HG03103 (cell line): ENCODE measurements around the gene SLC35F4.

Source experiments
- ATAC-seq: cut with Tn5 transposase; IDR thresholded peaks from one replicate; pipeline ENCODE4 v1.9.1; 2021; ENCODE audit warnings: low read depth; ENCODE audit not compliant: unreplicated experiment

Gene SLC35F4

DNA sequence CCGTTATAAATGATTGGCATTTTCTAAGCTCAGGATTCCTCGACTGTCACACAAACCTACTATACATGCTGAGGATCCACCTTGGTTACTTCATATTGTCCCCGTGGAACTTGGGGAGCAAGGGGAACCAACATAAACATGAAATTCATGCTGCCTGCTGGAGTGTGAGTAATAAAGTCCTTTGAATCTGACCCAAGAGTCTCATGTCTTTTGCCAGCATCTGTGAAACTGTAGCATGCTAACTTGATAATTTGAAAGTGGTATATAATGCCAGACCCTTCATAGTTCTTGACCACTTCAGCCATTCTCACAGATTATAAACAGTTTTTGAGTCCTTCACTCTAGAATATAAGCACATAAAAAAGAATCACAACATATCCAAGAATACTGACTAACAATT, 17.1 kb downstream of the SLC35F4 start:
- ATAC-seq, result no peak

DNA sequence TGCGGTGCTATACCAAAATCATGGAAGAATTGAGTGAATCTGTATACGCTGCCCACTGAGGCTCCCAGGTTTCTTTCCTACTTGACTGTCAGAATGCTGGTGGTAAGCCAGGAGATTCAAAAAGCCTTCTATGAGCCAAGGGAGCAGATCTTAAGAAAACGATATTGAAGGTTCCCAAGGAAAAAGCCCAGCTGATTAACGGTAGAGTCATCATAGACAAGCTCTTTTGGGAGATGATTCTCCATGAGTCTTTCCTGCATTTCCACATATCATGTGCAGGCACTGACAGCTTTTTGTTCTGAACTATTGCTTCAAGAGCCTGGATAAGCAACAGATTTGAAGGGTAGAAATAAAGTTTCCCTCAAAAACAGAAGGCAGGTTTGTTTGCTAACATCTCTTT, 17.5 kb downstream of the SLC35F4 start:
- no peak for ATAC-seq

DNA sequence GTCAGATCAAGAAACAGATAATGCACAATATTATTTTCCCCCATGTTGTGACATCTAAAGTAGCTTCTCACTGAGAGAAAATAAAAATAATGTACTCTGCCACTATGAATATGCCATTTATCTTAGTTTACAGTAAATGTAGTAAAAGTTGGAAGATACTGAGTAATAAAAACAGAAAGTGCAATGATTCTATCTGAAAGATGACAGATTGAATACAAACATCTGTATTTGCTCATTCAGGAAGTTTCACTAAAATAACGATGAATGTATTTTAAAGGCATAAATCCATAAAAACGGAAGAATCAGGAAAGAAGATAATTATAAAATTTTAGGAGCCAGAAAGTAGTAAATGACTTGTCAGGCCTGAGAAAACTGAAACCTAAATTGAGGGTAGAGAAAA, 18.2 kb downstream of the SLC35F4 start:
- ATAC-seq, result no peak

DNA sequence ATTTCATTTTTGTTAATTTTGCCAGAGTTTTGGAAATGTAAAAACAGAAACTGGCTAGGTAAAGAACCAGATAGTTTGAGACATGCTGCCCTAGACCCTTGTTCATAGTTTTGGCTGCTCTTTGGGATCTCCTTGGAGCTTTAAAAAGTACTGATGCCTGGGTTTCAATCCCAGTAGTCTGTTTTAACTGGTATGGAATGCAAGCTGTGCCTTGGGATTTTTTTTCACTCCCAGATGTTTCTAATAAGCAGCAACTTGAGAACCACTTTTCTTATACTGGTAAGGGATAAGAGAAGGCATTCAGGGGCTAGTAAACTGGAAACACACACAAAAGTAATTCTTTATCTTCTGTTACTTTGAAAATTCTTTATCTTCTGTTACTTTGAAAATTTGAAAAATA, 18.8 kb downstream of the SLC35F4 start:
- no peak for ATAC-seq

DNA sequence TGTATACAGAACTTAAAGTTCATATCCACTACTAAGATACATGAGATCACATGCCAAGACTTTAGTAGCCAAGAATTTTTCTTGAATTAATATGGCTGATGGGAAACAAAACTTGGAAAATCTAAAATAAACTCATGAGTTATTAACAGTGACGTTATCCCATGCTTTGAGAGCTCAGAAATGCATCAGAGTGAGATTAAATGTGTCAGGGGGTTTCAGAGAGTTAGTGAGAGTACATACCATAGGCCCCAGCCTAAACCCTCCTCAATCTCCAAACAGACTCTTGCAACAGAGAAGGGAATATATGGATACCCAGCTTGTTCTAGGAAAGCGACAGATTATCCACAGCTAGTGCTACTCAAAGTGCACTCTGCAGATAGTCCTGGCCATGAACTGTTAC, 19.3 kb downstream of the SLC35F4 start:
- no peak for ATAC-seq

DNA sequence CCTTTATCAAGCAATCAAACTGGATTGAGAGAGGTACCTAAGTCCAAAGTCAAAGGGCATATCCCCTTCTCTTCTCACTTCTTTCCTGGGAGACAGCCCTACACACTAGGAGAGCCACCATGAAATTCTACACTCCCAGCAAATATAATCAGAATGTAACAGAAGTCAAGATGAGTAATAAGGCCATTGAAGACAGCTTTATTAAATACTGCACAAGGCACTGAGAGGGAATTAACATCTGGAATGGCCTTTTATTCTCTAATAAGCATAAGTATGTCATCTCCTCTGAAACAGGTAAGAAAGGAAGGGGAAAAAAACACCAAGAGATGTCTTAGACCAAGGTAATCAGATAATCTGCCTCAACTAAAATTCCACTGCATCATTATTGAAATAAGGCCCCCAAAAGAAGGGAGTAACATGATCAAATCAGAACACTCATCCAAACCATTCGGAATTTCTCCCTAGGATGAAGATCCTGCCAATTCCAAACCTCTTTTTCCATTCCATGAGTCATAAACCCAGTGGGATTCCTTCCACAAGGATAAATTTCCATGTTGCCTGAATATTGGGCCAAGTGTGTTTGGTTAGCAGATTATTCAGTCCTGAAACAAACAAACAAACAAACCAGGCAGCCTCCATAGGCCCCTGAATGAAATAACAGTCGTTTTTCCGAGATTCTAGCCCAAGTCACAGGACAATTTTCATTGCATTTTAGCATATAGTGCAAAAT, 19.9 kb downstream of the SLC35F4 start:
- ATAC-seq, result no peak

DNA sequence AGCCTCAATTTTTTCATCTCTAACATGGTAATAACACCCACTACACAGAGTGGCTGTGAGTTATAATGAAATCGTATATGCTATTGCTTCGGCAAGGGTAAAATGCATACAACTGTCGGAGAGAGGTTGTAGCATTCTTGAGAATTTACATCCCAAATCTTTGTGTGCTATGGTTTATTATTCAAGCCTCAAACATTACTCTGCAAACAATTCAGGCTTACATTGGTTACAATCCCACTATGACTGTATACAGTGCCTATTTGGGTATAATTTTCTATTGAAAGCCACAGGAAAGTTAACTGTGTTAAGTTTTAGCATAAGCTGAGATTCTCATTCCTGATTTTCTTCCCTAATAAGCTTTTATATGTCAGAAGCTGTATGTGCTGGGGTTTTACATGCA, 20.6 kb downstream of the SLC35F4 start:
- no peak for ATAC-seq

DNA sequence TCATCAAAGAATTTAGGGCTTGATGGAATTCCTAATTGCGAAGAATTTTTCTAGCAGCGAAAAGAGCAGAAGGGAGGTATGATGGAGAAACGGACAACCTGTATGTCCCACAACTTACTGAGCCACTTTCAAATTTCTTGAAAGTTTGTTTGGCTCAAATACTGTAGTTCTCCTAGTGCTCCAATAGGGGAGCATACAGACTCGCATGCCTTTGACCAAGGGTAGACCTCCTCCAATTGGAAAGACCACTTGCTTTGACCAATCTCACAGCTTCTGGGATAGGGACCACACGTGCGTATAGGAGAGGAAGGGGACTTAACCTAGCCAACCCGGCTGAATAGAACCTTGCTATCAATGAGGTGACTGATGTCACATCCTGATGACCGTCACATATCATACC, 28.6 kb downstream of the SLC35F4 start:
- ATAC-seq, result no peak

DNA sequence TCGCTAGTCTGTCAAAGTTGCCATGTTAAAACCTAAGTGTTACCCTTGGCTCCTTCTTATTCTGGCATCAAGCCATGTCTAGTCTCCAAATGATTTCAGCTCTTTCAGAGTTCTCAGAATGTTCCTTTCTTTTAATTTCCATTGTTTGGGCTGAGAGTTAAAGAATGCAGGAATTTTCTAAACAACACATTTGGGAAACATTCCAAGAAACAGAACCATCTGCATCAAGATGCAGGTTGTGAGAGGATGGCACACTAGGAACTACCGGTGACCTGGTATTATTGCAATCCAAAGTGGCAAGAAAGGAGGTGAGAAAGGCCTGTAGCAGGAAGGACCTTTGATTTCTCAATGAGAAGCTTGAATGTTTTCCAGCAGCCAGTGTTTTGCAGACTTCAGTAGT, 30.1 kb downstream of the SLC35F4 start:
- no peak for ATAC-seq

DNA sequence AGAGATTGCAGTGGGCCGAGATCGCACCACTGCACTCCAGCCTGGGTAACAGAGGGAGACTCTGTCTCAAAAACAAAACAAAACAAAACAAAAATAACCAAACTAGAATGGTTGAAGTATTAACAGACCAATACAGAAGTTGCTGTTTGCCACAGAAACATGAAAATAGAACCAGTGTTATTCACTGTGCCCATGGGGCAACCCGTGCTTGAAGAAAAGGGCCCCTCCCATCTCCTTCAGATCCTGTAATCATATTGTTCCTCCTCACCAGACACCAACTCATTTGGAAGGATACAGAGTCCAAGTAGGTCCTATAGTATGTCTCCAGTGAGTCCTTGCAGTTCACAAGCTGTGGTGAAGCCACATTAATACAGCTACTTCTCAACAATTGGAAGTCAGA, 30.9 kb downstream of the SLC35F4 start:
- no peak for ATAC-seq

DNA sequence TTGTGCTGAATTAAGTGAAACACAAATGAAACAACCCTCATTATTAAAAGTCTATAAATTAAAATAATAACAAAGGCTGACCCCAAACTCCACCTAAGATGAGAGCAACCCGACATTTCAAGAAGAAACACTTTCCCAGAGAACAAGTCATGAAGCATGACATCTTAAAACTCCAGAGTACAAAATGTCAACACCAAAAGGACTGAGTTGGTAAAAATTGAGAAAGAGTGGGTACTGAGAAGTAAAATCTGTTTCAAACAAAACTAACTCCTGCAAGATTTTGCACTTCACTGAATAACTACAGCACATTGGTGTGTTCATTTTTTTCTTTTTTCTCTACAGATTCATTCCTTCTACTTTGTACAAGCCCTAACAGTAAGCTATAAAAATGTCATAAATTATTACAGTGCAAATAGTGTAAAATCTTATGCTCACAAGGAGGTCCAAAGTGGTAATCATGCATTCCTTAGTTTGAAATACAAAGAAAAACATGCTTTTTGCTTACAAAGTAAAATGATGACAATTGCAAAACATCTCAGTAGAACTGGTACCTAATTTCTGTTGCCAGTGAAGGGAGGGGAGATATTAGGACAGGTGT, 31.8 kb downstream of the SLC35F4 start:
- no peak for ATAC-seq

DNA sequence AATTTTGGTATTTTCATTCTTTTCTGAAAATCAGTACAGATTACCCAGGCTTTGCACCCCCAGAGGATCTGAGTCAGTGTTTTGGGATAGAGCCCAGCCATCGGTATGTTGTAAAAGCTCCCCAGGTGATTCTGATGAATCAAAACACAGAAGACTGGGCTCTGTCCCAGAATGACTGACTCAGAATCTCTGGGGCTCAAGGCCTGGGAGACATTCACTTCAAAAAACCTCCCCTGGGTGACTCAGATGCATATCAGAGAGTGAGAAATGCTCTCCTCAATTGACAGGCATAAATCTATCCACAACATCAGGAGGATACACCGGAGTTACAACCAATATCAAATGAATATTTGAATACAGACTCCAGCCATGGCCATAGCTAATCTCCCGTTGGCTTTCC, 32.6 kb downstream of the SLC35F4 start:
- ATAC-seq, result no peak

DNA sequence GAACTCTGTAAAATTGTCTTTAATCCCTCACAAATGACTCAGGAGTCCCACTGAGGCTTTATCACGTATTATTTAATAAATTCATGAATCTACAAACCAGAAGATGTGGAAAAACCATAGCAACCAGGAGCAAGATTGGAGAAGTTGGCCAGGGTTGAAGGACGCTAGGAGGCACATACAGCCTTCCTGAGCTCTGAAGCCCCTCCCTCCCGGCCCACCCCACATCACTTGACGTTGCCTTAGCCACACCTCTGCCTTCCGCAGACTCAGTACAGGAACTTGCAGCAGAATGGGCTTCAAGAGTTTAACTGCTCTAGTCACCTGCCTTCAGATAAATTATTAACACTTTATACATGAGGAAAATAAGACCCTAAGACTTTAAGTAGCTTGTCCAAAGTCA, 33.9 kb downstream of the SLC35F4 start:
- ATAC-seq, result peak; percentile 78

DNA sequence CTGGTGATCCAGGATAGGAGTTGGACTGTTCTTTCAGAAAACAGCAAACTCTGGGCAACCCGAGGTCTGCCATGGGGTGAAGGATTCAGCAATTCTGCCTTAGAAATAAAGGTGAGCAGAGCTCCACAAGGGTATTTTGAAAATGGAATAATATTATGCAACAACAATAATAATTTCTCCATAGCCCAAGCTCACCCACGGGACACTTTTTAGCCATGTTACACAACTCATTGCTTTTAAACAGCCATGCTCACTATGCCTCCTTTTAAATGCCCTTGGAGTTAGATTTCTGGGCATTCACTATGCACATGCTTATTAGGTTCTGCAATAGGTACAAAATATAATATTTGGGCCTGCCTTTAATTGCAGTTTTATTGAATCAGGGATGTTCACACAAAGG, 37.2 kb downstream of the SLC35F4 start:
- ATAC-seq, result no peak

DNA sequence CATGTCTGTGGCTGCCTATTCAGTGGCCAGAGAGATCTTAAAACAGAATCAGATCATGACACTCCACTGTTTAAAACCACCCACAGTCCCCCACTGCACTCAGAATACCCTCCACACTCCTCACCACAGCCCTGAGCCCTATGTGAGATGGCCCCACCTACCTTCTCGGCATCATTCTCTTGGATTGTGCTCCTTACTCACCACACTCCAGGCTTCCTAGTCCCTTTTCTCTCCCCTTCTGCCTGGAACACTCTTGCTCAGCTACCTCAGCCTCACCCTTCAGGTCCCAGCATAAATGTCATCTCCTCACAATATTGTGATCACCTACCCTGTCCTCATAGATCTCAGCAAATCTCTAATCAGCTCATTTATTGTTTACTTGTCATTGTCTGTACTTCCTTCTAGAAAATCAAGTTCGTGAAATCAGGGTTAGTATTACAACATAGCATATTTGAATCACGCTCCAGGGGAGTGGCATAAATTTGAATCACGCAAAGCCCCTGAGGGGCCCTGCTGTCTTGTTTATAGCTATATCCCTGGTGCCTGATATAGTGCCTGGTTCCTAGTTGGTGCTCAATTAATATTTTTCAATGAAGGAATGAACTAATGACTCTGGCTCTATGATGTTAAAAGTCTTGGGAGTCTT, 42.8 kb downstream of the SLC35F4 start:
- no peak for ATAC-seq

DNA sequence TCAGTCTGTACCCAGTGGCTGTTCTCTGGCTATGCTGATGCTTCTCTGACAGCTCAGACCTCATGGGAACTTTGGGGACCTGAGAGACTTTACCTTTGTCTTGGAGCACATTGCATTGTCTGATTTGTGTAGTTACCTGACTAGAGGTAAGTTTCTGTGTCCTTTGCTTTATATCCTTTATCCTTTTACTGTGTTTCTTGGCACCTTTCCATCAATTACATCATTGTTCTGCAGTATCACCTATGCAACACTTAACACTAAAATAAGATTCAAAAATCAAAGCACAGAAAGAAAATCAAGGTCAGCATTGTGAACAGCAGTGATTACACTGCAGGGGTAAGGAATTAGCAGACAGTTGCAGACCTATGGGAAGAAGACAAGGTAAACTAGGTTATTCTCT, 43.8 kb downstream of the SLC35F4 start:
- no peak for ATAC-seq

DNA sequence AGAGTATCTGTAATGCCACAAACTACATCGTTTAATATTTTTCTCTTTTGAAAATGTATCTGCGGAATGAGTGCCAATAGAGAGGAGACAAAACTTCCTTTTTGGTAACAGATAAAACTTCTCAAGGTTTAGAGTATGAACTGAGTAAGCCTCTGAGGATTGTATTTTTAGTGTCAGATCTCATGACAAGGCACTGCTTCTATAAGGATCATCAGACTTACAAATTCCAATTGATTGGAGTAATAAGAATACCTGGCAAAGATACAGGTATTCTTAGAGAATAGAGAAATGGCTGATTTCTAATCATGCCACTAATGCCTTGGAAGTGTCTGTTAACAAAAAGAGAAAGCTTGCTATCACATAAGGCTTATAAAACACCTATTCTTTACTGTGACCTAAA, 45.3 kb downstream of the SLC35F4 start:
- ATAC-seq, result no peak

DNA sequence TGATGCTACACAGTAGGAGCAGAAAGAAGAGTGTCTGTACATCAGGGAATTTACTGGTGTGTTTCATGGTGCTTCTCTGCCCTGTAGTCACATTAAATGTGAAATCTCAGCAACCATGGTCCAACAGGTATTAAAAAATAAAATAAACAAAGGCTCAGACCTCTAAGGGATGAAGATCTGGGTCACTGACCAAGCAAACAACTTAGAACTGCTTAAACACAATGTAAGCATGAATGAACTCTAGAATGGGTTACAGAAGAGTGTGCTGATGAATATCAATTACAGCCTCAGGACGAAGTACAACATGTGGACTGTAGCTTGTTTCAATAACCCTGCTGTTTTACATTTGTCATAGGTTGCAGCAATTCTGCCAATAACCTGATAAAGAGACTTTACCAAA, 47.4 kb downstream of the SLC35F4 start:
- no peak for ATAC-seq

DNA sequence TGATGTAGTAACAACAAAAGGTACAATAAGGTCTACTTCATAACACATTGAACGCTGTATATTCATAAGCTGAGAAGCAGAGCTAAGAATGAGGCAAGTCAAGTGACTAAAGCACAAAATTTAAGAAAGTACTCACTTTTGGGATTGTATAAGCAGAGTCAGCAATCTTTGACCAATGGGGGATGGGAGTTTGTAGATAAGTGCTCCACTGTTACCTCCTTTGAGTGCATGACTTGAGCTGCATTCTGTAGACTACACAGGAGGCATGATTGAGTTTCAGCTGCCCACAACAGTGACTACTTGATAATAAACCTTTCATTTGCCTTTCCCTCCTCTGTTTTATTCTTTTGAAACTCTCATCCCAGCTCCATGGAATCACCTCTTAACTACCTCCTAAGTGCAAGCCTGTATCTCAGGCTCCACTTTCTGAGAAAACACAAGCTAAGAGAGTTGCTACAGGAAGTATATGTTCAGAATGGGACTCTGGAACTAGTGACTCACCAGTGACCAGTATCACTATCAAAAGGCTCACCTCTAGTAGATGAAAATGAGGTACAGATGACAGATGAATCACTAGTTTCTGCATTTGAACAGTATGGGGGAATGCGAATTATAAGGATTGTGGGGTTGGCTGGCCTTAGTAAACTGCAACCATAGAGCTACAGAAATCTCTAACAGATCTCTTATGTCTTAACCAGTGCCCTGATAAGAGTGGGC, 49.2 kb downstream of the SLC35F4 start:
- ATAC-seq, result no peak

DNA sequence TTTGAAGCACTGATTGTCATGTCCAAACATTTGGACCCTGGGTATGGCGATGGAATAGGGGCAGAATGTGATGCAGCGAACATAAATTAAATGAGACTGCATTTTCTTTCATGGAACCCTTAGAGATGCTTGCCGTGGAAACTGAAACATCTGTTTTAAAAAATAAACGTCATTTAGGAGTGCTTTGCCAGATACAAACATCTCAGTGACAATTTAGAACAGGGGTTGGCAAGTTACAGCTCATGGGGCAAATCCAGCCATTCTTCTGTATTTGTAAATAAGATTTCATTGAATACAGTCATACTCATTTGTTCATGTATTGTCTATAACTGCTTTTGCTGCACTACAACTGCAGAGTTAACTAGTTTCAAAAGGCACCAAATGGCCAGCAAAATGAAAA, 51.2 kb downstream of the SLC35F4 start:
- no peak for ATAC-seq

DNA sequence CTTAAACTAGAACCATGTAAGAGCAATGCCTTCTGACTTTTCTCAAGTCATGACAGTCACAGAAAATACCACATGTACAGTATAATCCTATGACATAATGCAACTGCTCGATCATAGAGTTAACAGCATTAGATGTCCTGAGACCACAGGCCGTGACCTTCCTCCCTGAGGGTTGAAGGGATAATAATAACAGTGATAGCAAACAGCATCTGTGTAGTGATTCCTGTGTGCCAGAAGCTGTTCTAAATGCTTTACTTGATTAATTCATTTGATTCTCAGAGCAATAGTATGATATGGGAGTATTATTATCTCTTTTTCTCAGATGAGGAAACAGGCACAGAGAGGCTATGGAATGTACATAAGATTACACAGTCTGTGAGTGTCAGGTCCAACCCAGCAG, 53.2 kb downstream of the SLC35F4 start:
- no peak for ATAC-seq
